Tibial nerve (tissue), 3 donors: ENCODE results near the gene ACOT13.

Experiments
- POLR2A ChIP-seq, 2 donors: fragments of 450-650 bp; IDR thresholded peaks; one replicate each; pipeline ENCODE4 v1.6.1; 2017; ENCODE audit warnings: antibody characterized with exemption in 2 of 2, mild to moderate bottlenecking in 2 of 2, moderate library complexity in 2 of 2
- TF ChIP-seq, protein P1 (sequence below), 5 experiments: fragments of 200-600 bp in 3 of 5; fragments of 450-650 bp in 2 of 5; sonication (generic) in 3 of 5; IDR thresholded peaks; one replicate each; pipeline ENCODE4 v1.5.1; 2016 to 2019; ENCODE audit warnings: antibody characterized with exemption in 5 of 5, mild to moderate bottlenecking in 3 of 5, moderate library complexity in 2 of 5

DNA sequence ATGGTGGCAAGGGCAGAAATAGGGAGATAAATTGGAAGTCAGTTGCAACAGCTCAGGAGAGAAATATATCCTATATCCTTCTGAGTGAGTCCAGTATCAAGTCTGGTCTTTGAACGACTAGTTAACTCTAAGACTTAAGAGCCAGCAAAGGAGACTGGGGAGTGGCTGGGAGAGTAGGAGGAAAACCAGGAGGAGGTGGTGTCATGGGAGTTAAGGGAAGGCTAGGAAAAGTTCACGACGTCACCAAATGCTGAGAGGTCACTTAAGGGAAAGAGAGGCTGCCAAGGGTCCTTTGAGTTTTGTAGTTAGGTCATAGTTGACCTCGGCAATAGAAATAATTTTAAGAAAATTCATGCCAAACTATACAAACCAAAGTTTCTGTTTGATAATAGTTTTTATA lies 25.1 kb downstream of the ACOT13 start:
- TF ChIP-seq, protein P1, sequence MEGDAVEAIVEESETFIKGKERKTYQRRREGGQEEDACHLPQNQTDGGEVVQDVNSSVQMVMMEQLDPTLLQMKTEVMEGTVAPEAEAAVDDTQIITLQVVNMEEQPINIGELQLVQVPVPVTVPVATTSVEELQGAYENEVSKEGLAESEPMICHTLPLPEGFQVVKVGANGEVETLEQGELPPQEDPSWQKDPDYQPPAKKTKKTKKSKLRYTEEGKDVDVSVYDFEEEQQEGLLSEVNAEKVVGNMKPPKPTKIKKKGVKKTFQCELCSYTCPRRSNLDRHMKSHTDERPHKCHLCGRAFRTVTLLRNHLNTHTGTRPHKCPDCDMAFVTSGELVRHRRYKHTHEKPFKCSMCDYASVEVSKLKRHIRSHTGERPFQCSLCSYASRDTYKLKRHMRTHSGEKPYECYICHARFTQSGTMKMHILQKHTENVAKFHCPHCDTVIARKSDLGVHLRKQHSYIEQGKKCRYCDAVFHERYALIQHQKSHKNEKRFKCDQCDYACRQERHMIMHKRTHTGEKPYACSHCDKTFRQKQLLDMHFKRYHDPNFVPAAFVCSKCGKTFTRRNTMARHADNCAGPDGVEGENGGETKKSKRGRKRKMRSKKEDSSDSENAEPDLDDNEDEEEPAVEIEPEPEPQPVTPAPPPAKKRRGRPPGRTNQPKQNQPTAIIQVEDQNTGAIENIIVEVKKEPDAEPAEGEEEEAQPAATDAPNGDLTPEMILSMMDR (IDR thresholded peaks at IDR 0.05): no peak
- TF ChIP-seq POLR2A (IDR thresholded peaks at IDR 0.05): no peak
